ENCODE results near the gene DGAT2L6. TPM values are rescaled to one million over a fixed set of nuclear protein-coding genes. Genes with fewer than 3 reads are reported as not detected.

DGAT2L6 gene
- total and polyA plus RNA-seq, 3 donors from 2014 or later = not detected

- Histone ChIP-seq H3K36me3 (ENCODE audit: low read depth, missing control alignments) (no peaks in the 10 kb centered on the region), H3K4me3 (peak overlapping the region; percentile 63 to 79), H3K9me3 (no peaks in the 10 kb centered on the region), H3K27me3 (no peaks in the 10 kb centered on the region), H3K4me1 (no peaks in the 10 kb centered on the region), H3K27ac (peak overlapping the region in 1 of 2 donors; percentile 76)
- DNase-seq = no peak
- TF ChIP-seq CTCF (IDR thresholded peaks at IDR 0.05) = no peak
- TF ChIP-seq POLR2A (IDR thresholded peaks at IDR 0.05) = no peak
- intact Hi-C loops (cut with DNase I; ENCODE audit: low total_unique reads) = no loop called here
- 0% methylated on average over 7 to 8 of the region's 8 CpGs for WGBS, 2 donors
These were observed 44.4 kb upstream of the DGAT2L6 start for GRCh38 chrX:70132877-70133302.

- no peaks in the 10 kb centered on the region for H3K9me3 ChIP-seq
- TF ChIP-seq POLR2A (IDR thresholded peaks at IDR 0.05) (no peak), CTCF (IDR thresholded peaks at IDR 0.05) (peak; percentile 35 to 61 (median 55))
- peak within 1 kb of the TSS; percentile 55 to 76 for H3K27ac ChIP-seq
- DNase-seq = peak; percentile 92
- H3K4me1 ChIP-seq = no peaks in the 10 kb centered on the region
- H3K27me3 ChIP-seq = no peaks in the 10 kb centered on the region
- intact Hi-C loops (cut with DNase I; ENCODE audit: low total_unique reads) = no loop called here
- no peaks in the 10 kb centered on the region for H3K36me3 ChIP-seq (ENCODE audit: low read depth, missing control alignments)
- WGBS, 2 donors = 0% methylated on average over 31 to 43 of the region's 59 CpGs
- H3K4me3 ChIP-seq = peak within 1 kb of the TSS; percentile 63 to 79
These were observed 43.8 kb upstream of the DGAT2L6 start, which contains the start of gene IGBP1 for GRCh38 chrX:70133303-70134115. Gene IGBP1, plus strand, starts transcription at chrX:70133447. Its CDS starts 501 bp downstream, at chrX:70133948.

- TF ChIP-seq CTCF (IDR thresholded peaks at IDR 0.05) (no peak), POLR2A (IDR thresholded peaks at IDR 0.05) (no peak)
- no peak for DNase-seq
- H3K9me3 ChIP-seq = no peaks in the 10 kb centered on the region
- H3K4me3 ChIP-seq = peak overlapping the region; percentile 63 to 79
- H3K4me1 ChIP-seq = no peaks in the 10 kb centered on the region
- H3K27ac ChIP-seq = peak overlapping the region; percentile 55 to 76
- H3K36me3 ChIP-seq (ENCODE audit: low read depth, missing control alignments) = no peaks in the 10 kb centered on the region
- intact Hi-C loops (cut with DNase I; ENCODE audit: low total_unique reads) = no loop called here
- 0 to 4% methylated on average over 12 of the region's 12 CpGs for WGBS, 2 donors
- no peaks in the 10 kb centered on the region for H3K27me3 ChIP-seq
These were observed 43.2 kb upstream of the DGAT2L6 start for GRCh38 chrX:70134116-70134477.

- TF ChIP-seq CTCF (IDR thresholded peaks at IDR 0.05) (no peak), POLR2A (IDR thresholded peaks at IDR 0.05) (no peak)
- WGBS, 2 donors = 83 to 95% methylated on average over 2 of the region's 2 CpGs
- Histone ChIP-seq H3K9me3 (no peaks in the 10 kb centered on the region), H3K4me3 (no peak overlapping the region), H3K4me1 (no peaks in the 10 kb centered on the region), H3K36me3 (ENCODE audit: low read depth, missing control alignments) (no peaks in the 10 kb centered on the region), H3K27me3 (no peaks in the 10 kb centered on the region), H3K27ac (no peak overlapping the region)
- intact Hi-C loops (cut with DNase I; ENCODE audit: low total_unique reads) = no loop called here
- no peak for DNase-seq
These were observed 38.7 kb upstream of the DGAT2L6 start for GRCh38 chrX:70138622-70139021.

- Histone ChIP-seq H3K4me1 (no peaks in the 10 kb centered on the region), H3K27ac (no peak overlapping the region)
- 83 to 94% methylated on average over 3 of the region's 3 CpGs for WGBS, 2 donors
These were observed 37.5 kb upstream of the DGAT2L6 start for GRCh38 chrX:70139736-70140135.

More at GRCh38 chrX:70139736-70140135, 37.5 kb upstream of the DGAT2L6 start:
- Histone ChIP-seq H3K4me3 (no peak overlapping the region), H3K36me3 (ENCODE audit: low read depth, missing control alignments) (no peaks in the 10 kb centered on the region), H3K27me3 (no peaks in the 10 kb centered on the region), H3K9me3 (no peaks in the 10 kb centered on the region)
- intact Hi-C loops (cut with DNase I; ENCODE audit: low total_unique reads) = no loop called here
- no peak for TF ChIP-seq CTCF (IDR thresholded peaks at IDR 0.05)
- TF ChIP-seq POLR2A (IDR thresholded peaks at IDR 0.05) = no peak
- DNase-seq = no peak
